ENCODE results near the gene MED13.

DNA sequence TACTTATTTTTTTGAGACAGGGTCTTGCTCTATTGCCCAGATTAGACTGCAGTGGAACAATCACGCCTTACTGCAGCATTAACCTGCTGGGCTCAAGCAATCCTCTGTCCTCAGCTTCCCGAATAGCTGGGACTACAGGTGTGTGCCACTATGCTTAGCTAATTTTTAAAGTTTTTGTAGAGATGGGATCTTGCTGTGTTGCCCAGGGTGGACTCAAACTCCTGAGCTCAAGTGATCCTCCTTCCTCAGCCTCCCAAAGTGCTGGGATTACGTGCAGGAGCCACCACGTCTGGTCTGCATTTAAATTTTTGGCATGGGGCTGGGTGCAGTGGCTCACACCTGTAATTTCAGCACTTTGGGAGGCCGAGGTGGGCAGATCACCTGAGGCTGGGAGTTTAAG lies 96.3 kb downstream of the MED13 start:
- no peak for TF ChIP-seq POLR2A (IDR thresholded peaks at IDR 0.05; ENCODE audit: low read length)
- TF ChIP-seq GATA1 (IDR thresholded peaks at IDR 0.05; ENCODE audit: low read depth, low read length), result no peak
